Measurements from ENCODE around the gene IARS2.
"Not testable (repeated sequence)": the region's sequence is repeated elsewhere in the genome, so short reads cannot be mapped to it uniquely, and the experiment has no call there.

IARS2 gene

DNA sequence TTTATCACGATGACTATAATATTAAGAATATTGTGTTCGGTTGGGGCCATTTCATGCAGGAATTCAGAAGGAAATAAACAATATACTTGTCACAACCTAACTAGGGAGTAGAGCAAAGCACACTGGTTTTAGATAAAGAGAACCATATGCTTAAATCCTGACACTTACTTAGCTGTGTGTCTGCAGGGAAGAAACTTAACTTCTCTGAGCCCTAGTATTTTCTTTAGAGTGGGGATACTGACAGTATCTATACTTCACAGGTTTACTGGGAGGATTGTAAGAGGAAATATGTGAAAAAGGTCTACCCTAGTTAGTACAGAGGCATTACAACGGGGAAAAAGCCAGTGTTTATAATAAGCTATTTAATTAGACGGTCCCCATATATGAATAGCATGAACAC lies 72.9 kb downstream of the IARS2 start:
- H3K9ac ChIP-seq (ENCODE audit: low read depth, low read length) = no peak overlapping the region
- H3K9me3 ChIP-seq (ENCODE audit: control insufficient read depth, insufficient read depth, low read length) = no peaks in the 10 kb centered on the region
- peaks cover 26% of the 10 kb centered on the region; the same call in 1 of the 2 replicates for H3K36me3 ChIP-seq (ENCODE audit: insufficient read depth, low read length)
- H3K4me1 ChIP-seq (ENCODE audit: insufficient read depth, low read length) = no peaks in the 10 kb centered on the region

DNA sequence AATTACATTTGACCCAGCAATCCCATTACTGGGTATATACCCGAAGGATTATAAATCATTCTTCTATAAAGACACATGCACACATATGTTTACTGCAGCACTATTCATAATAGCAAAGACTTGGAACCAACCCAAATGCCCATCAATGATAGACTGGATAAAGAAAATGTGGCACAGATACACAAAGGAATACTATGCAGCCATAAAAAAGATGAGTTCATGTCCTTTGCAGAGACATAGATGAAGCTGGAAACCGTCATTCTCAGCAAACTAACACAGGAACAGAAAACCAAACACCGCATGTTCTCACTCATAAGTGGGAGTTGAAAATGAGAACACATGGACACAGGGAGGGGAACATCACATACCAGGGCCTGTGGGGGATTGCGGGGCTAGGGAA lies 76.0 kb downstream of the IARS2 start:
- H3K9me3 ChIP-seq (ENCODE audit: control insufficient read depth, insufficient read depth, low read length); H3K9ac ChIP-seq (ENCODE audit: low read depth, low read length); H3K4me1 ChIP-seq (ENCODE audit: insufficient read depth, low read length): not testable (repeated sequence)
- peaks cover 25% of the 10 kb centered on the region for H3K36me3 ChIP-seq (ENCODE audit: insufficient read depth, low read length)

DNA sequence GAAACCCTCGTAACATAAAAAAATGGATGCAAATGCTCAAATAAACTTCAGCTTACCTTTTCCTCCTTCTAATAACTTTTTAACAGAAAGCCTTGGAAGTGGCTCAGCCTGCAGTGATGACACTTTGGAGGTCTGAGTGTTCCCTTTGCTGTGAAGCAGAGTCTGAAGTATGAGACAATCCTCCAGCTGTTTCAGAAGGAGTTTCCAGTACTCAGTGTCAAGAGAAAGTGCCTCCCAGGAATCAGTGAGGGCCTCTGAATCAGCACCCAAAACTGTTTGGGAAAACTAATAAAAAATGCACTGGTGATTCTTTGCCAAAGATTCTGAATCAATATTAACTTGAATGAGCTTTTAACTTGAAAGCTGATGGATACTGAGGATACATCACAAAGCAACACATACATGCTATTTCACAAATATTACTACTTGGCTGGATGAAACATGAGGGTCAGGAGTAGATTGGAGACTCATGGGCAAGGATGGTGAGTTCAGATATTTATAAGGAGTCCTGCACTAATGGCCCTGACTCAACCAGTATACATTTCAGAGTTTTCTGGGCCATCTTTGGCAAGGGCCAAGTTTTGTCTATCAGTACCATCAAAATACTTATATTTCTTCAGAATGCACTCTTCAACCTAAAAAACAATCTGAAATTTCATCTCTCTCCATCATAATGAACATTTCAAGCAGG lies 77.0 kb downstream of the IARS2 start:
- peaks cover 25% of the 10 kb centered on the region for H3K36me3 ChIP-seq (ENCODE audit: insufficient read depth, low read length)
- H3K9ac ChIP-seq (ENCODE audit: low read depth, low read length) = no peak overlapping the region
- no peaks in the 10 kb centered on the region for H3K4me1 ChIP-seq (ENCODE audit: insufficient read depth, low read length)
- no peaks in the 10 kb centered on the region for H3K9me3 ChIP-seq (ENCODE audit: control insufficient read depth, insufficient read depth, low read length)

DNA sequence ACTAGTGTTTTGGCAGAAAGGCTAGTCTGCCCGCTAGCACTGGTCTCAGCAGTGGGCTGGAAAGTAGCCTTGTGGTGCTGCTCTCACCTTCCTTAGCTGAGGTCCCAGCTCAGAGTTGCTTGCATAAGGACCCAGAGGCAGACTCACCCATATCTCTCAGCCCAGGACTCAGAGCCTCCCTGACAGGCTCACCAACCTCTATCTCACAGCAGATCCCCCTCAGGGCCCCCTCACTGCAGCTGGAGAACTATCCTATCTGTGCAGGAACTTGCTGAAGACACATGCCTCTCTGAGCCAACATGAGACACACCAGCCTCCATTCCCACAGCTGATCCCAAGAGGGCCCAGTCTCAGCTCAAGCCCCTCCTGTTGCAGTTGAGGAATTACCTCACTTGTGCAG lies 82.6 kb downstream of the IARS2 start:
- Histone ChIP-seq H3K9ac (ENCODE audit: low read depth, low read length) (no peak overlapping the region), H3K36me3 (ENCODE audit: insufficient read depth, low read length) (peaks cover 2% of the 10 kb centered on the region), H3K4me1 (ENCODE audit: insufficient read depth, low read length) (no peaks in the 10 kb centered on the region), H3K9me3 (ENCODE audit: control insufficient read depth, insufficient read depth, low read length) (no peaks in the 10 kb centered on the region)

DNA sequence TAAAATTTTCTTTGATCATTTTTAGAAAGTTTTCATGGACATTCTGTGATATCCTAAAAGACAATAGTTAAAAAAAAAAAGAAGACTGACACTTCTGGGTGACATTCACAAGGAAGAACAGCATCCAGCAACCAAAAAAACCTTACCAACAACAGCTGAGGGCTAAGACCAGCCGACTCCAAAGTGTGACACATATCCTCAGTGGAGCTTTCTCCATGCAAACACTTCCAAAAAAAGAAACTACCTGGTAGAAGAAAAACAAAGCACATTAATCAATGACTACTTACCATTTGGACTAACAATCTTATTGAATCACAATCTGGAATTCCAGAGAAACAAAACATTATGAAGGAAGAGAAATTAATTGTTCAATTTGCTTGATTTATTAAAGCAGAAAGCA lies 88.2 kb downstream of the IARS2 start:
- Histone ChIP-seq H3K9ac (ENCODE audit: low read depth, low read length) (no peak overlapping the region), H3K36me3 (ENCODE audit: insufficient read depth, low read length) (no peaks in the 10 kb centered on the region; the same call in none of the 2 replicates), H3K9me3 (ENCODE audit: control insufficient read depth, insufficient read depth, low read length) (no peaks in the 10 kb centered on the region), H3K4me1 (ENCODE audit: insufficient read depth, low read length) (no peaks in the 10 kb centered on the region)

DNA sequence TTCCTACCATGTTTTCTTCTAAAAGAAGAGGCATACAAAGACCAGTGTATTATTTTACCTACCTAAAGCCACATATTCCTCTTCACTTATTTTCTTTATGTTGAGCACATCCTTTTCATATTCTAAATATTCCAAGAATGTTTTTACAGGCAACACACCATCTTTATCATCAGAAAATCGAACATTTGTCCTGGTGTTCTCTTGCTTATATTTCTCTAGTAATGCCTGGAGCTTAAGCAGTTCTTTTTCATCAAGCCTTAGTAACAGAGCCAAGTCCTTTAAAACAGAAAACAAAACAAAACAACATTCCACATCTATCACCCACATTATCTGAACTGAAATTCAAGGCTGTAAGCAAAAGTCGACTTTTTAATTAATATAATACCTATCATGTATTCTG lies 88.7 kb downstream of the IARS2 start:
- H3K9ac ChIP-seq (ENCODE audit: low read depth, low read length) = no peak overlapping the region
- no peaks in the 10 kb centered on the region for H3K9me3 ChIP-seq (ENCODE audit: control insufficient read depth, insufficient read depth, low read length)
- H3K36me3 ChIP-seq (ENCODE audit: insufficient read depth, low read length) = no peaks in the 10 kb centered on the region; the same call in none of the 2 replicates
- H3K4me1 ChIP-seq (ENCODE audit: insufficient read depth, low read length) = no peaks in the 10 kb centered on the region

GRCh38 chr1:220184506-220184905 lies 90.6 kb downstream of the IARS2 start:
- H3K4me1 ChIP-seq (ENCODE audit: insufficient read depth, low read length) = no peaks in the 10 kb centered on the region
- H3K9ac ChIP-seq (ENCODE audit: low read depth, low read length) = no peak overlapping the region
- H3K36me3 ChIP-seq (ENCODE audit: insufficient read depth, low read length) = peaks cover 4% of the 10 kb centered on the region
- H3K9me3 ChIP-seq (ENCODE audit: control insufficient read depth, insufficient read depth, low read length) = no peaks in the 10 kb centered on the region

GRCh38 chr1:220186752-220187151 lies 92.8 kb downstream of the IARS2 start:
- Histone ChIP-seq H3K9ac (ENCODE audit: low read depth, low read length) (no peak overlapping the region), H3K36me3 (ENCODE audit: insufficient read depth, low read length) (peaks cover 11% of the 10 kb centered on the region), H3K9me3 (ENCODE audit: control insufficient read depth, insufficient read depth, low read length) (no peaks in the 10 kb centered on the region), H3K4me1 (ENCODE audit: insufficient read depth, low read length) (no peaks in the 10 kb centered on the region)

- Histone ChIP-seq H3K4me1 (ENCODE audit: insufficient read depth, low read length) (no peaks in the 10 kb centered on the region), H3K9me3 (ENCODE audit: control insufficient read depth, insufficient read depth, low read length) (no peaks in the 10 kb centered on the region), H3K9ac (ENCODE audit: low read depth, low read length) (no peak overlapping the region), H3K36me3 (ENCODE audit: insufficient read depth, low read length) (peaks cover 15% of the 10 kb centered on the region)
These were observed 94.6 kb downstream of the IARS2 start for GRCh38 chr1:220188538-220188937.

- Histone ChIP-seq H3K9me3 (ENCODE audit: control insufficient read depth, insufficient read depth, low read length) (no peaks in the 10 kb centered on the region), H3K9ac (ENCODE audit: low read depth, low read length) (no peak overlapping the region), H3K4me1 (ENCODE audit: insufficient read depth, low read length) (no peaks in the 10 kb centered on the region), H3K36me3 (ENCODE audit: insufficient read depth, low read length) (peaks cover 20% of the 10 kb centered on the region)
These were observed 95.9 kb downstream of the IARS2 start for GRCh38 chr1:220189750-220190347.

DNA sequence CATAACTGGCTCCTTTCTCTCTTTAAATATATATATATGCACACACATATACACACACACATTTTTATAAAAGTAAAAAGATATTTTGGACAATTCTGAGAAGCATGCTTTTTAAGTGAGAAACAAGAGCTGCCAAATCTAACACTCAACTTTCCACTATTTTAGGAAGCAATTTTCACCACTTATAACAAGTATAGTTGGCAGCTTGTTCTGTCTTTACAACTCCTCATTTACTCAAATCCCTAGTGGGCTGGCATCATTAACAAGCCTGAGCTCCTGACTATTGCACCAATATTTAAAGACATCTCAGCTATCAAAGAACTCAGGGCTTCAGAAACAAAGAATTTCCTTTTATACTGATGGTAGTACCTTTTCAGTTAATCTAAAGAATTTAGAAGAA lies 101.8 kb downstream of the IARS2 start:
- Histone ChIP-seq H3K36me3 (ENCODE audit: insufficient read depth, low read length) (peaks cover 13% of the 10 kb centered on the region), H3K4me1 (ENCODE audit: insufficient read depth, low read length) (no peaks in the 10 kb centered on the region), H3K9me3 (ENCODE audit: control insufficient read depth, insufficient read depth, low read length) (no peaks in the 10 kb centered on the region), H3K9ac (ENCODE audit: low read depth, low read length) (no peak overlapping the region)

Data from ES-I3 (cell line).